ENCODE measurements around the gene SUSD1. TPM values are rescaled to one million over a fixed set of nuclear protein-coding genes. Genes with fewer than 3 reads are reported as not detected.

SUSD1 gene
- total RNA-seq, 2 experiments from 2014 or later, result 3.8 to 5.2 TPM

DNA sequence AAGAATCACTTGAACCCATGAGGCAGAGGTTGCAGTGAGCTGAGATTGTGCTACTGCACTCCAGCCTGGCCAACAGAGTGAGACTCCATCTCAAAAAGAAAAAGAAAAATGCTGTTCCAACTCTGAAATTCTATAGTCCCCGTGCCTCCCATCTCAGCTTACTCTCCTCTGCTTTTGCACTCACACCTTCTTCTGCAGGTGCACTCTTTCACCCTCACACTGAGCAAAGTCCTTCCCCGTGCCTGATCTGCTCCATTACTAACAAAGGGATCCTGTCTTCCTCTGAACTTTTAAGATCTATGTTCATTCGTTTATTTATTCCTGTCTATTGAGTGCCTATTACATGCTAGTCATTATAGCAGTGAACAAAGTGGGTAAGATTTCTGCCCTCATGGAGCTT is 47.8 kb downstream of the SUSD1 start:
- H3K4me1 Mint-ChIP-seq, result no peaks in the 10 kb centered on the region
- H3K36me3 Mint-ChIP-seq, result peaks cover 10% of the 10 kb centered on the region
- H3K27me3 Mint-ChIP-seq, result no peaks in the 10 kb centered on the region
- no peak for DNase-seq
- no peaks in the 10 kb centered on the region for H3K9me3 Mint-ChIP-seq
- no peak overlapping the region for H3K27ac Mint-ChIP-seq
- no peak overlapping the region for H3K4me3 Mint-ChIP-seq

DNA sequence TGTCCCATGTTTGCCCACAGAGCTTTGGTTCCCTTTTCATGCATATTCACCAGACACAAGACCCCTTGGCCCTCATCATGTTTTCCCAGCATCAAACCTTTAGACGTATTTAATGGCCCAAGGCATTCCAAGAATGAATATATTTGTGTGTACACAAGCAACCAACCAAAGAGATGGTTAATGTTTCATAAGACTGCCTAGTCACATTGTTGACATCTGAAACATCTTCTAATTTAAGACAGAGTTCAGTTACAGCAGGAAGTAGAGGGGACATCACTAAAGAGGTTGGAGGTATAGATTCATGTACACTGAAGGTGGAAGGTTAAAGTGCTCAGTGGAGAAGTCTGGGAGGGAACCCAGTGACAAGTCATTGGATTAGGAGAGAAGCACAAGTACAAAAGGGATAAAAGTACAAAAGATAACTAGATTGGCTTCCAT is 49.1 kb downstream of the SUSD1 start:
- no peak overlapping the region for H3K27ac Mint-ChIP-seq
- H3K9me3 Mint-ChIP-seq, result no peaks in the 10 kb centered on the region
- peaks cover 10% of the 10 kb centered on the region for H3K36me3 Mint-ChIP-seq
- no peak overlapping the region for H3K4me3 Mint-ChIP-seq
- H3K4me1 Mint-ChIP-seq, result peaks cover 8% of the 10 kb centered on the region
- H3K27me3 Mint-ChIP-seq, result no peaks in the 10 kb centered on the region
- no peak for DNase-seq

GRCh38 chr9:112124156-112124555 is 50.9 kb downstream of the SUSD1 start:
- no peak overlapping the region for H3K4me3 Mint-ChIP-seq
- no peak for DNase-seq
- H3K36me3 Mint-ChIP-seq, result peaks cover 10% of the 10 kb centered on the region
- no peaks in the 10 kb centered on the region for H3K27me3 Mint-ChIP-seq
- H3K9me3 Mint-ChIP-seq, result no peaks in the 10 kb centered on the region
- peaks cover 8% of the 10 kb centered on the region for H3K4me1 Mint-ChIP-seq
- H3K27ac Mint-ChIP-seq, result no peak overlapping the region

DNA sequence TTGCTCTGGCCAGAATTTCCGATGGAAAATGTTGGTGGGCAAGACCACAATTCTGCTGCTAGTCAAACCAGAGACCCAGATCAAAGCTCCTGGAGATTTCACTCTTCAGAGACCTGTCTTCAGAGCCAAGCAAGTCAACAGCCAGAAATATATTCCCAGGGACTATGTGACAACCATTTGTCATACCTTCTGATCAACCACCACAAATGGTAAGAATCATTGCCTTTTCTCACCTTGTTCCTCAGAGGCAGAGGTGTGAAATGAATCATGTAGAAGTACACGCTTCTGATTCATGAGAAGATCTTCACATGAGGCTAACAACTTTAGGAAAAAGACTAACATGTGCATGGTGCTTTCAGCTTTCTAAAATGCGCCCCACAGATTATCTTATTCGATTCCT is 53.5 kb downstream of the SUSD1 start:
- Mint-ChIP-seq H3K4me3 (no peak overlapping the region), H3K9me3 (no peaks in the 10 kb centered on the region), H3K36me3 (peaks cover 10% of the 10 kb centered on the region), H3K4me1 (peaks cover 8% of the 10 kb centered on the region), H3K27ac (no peak overlapping the region), H3K27me3 (no peaks in the 10 kb centered on the region)
- DNase-seq, result no peak

GRCh38 chr9:112120439-112120925 is 54.6 kb downstream of the SUSD1 start:
- Mint-ChIP-seq H3K4me1 (peaks cover 8% of the 10 kb centered on the region), H3K27me3 (no peaks in the 10 kb centered on the region), H3K4me3 (no peak overlapping the region), H3K9me3 (no peaks in the 10 kb centered on the region), H3K27ac (no peak overlapping the region), H3K36me3 (peaks cover 10% of the 10 kb centered on the region)
- no peak for DNase-seq

DNA sequence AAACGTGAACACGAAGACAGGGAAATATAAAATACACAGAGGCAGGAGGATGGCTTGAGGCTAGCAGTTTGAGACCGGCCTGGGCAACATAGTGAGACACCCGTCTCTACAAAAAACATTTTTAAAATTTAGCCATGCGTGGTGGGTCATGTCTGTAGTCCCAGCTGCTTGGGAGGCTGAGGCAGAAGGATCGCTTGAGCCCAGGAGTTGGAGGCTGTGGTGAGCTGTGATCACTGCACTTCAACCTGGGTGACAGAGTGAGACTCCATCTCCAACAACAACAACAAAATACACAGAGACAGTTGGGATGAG is 55.1 kb downstream of the SUSD1 start:
- H3K27me3 Mint-ChIP-seq, result no peaks in the 10 kb centered on the region
- no peaks in the 10 kb centered on the region for H3K9me3 Mint-ChIP-seq

DNA sequence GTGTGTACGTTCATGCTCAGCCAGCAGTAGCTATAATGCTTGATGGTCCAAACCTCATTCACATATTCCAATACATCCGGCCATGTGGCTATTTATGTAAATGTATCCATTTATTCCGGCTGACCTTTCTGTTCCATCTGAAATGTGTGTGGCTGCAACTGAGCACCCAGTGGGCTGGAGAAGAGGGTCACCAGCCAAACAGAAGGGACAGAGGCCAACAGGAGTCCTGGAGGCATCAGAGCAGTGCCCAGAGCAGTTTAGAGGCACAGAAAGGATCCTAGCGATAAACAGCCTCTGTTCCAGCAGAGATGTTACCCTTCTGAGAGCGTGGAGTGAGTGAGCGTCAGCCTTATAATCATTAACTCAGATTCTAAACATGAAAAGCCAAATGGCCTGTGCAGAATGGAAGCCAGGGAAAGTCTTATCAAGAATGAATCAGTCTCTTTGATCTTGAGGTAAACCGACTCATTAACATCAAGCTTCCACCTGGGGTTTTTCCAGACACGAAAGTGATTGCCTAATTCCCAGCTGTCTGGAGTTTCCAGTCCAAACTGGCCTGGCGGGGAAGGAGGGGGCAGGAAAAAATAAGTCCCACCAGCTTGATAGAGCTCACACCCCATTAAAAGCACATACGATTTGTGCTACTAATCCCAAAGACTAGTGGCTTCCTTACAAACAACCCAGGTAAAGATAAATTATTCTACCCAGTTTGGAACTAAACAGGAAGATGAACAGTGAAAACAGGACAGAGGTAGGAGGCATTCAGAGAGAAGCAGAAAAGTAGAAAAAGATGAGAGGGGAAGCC is 55.7 kb downstream of the SUSD1 start:
- Mint-ChIP-seq H3K27ac (no peak overlapping the region), H3K9me3 (no peaks in the 10 kb centered on the region), H3K27me3 (no peaks in the 10 kb centered on the region), H3K36me3 (peaks cover 10% of the 10 kb centered on the region), H3K4me3 (no peak overlapping the region), H3K4me1 (peaks cover 8% of the 10 kb centered on the region)
- DNase-seq, result no peak

More for the DNA sequence above, 55.1 kb downstream of the SUSD1 start:
- Mint-ChIP-seq H3K36me3 (peaks cover 10% of the 10 kb centered on the region), H3K4me3 (no peak overlapping the region), H3K4me1 (peaks cover 8% of the 10 kb centered on the region), H3K27ac (no peak overlapping the region)
- DNase-seq, result no peak

- Mint-ChIP-seq H3K4me1 (peaks cover 8% of the 10 kb centered on the region), H3K36me3 (peaks cover 8% of the 10 kb centered on the region), H3K27me3 (no peaks in the 10 kb centered on the region), H3K9me3 (no peaks in the 10 kb centered on the region), H3K27ac (no peak overlapping the region), H3K4me3 (no peak overlapping the region)
- DNase-seq, result no peak
Measured at GRCh38 chr9:112118009-112118408, 57.1 kb downstream of the SUSD1 start.

- H3K4me1 Mint-ChIP-seq, result no peaks in the 10 kb centered on the region
- no peak for DNase-seq
- H3K4me3 Mint-ChIP-seq, result no peak overlapping the region
- H3K36me3 Mint-ChIP-seq, result peaks cover 3% of the 10 kb centered on the region
- H3K27ac Mint-ChIP-seq, result no peak overlapping the region
- H3K9me3 Mint-ChIP-seq, result no peaks in the 10 kb centered on the region
- no peaks in the 10 kb centered on the region for H3K27me3 Mint-ChIP-seq
Measured at GRCh38 chr9:112115970-112116753, 58.9 kb downstream of the SUSD1 start.

DNA sequence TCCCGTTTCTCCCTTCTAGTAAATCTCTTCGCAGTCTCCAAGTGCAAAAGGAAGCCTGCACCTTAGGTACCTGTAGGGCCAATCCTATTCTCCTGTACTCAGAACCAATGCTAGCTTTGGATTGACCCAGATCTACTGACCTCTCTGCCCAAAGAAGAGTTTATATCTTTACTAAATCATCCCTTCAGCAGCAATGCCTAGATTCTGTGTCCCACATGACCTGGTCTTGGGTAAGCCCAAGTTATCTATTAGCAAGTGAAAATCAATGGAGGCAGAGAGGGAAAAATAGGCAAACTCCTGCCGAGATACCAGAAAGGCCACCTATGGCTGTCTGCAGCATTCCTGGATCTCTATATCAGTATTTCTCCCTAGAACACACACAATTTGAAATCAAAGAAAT is 60.0 kb downstream of the SUSD1 start:
- H3K9me3 Mint-ChIP-seq, result no peaks in the 10 kb centered on the region
- H3K27ac Mint-ChIP-seq, result no peak overlapping the region
- no peak for DNase-seq
- peaks cover 5% of the 10 kb centered on the region for H3K36me3 Mint-ChIP-seq
- H3K4me1 Mint-ChIP-seq, result no peaks in the 10 kb centered on the region
- H3K4me3 Mint-ChIP-seq, result no peak overlapping the region
- no peaks in the 10 kb centered on the region for H3K27me3 Mint-ChIP-seq

DNA sequence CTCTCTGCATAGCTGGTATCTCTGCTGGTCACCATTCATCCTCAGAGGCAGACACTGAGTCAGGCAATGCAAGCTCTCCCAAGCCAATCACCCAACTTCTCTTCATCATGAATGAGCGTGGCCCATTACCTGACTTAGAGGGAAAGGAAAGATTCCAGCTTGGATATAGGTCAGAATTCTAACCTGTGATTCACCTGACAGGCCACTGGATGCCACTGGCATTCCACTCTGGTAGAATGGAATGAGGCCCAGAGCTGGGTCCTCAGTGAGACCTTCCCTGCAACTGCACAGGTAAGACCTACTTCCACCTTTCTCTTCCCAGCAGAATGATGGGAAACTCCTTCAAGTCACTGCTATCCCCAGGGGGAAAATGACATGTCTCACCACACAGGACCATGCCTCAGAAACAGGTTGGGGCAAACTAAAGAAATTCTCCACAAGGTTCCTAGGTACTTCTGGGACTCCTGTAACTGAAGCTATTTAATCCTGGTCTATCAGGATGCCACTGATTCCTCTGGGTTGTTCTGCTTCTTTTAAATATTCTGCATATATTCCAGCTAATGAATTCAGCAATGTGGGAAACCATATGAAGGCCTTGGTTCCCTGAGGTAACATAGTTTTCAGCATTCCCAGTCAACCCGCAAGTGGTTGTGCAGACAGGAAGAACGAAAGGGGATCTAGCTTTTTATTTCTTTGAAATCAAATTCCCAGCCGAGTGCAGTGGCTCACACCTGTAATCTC is 62.0 kb downstream of the SUSD1 start:
- H3K27ac Mint-ChIP-seq, result no peak overlapping the region
- no peaks in the 10 kb centered on the region for H3K4me1 Mint-ChIP-seq
- H3K9me3 Mint-ChIP-seq, result no peaks in the 10 kb centered on the region
- H3K4me3 Mint-ChIP-seq, result no peak overlapping the region
- H3K36me3 Mint-ChIP-seq, result peaks cover 5% of the 10 kb centered on the region
- H3K27me3 Mint-ChIP-seq, result no peaks in the 10 kb centered on the region
- DNase-seq, result no peak

- Mint-ChIP-seq H3K4me1 (no peaks in the 10 kb centered on the region), H3K36me3 (peaks cover 5% of the 10 kb centered on the region), H3K27ac (no peak overlapping the region), H3K27me3 (no peaks in the 10 kb centered on the region), H3K4me3 (no peak overlapping the region), H3K9me3 (no peaks in the 10 kb centered on the region)
- DNase-seq, result no peak
Measured at GRCh38 chr9:112112519-112112918, 62.6 kb downstream of the SUSD1 start.

DNA sequence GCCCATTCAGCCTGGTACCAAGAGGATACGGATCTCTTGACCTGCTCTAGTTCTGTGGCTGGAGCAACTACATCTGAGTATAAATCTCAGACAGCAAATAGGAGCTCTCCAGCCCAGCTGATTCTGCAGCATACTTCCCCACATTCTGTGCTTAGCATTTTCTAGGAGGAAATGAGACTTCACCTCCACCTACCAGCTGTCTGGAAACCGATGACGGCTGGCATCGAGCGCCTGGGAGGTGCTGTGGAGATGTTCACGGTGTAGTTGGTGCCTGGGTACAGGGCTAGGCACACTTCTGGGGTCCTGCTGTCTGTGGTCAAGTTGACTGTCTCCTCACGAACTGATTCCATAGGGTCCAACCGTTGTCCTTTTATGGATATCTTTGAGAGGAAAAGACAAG is 63.6 kb downstream of the SUSD1 start:
- no peaks in the 10 kb centered on the region for H3K27me3 Mint-ChIP-seq
- H3K27ac Mint-ChIP-seq, result no peak overlapping the region
- H3K4me3 Mint-ChIP-seq, result no peak overlapping the region
- H3K36me3 Mint-ChIP-seq, result peaks cover 5% of the 10 kb centered on the region
- DNase-seq, result no peak
- H3K9me3 Mint-ChIP-seq, result no peaks in the 10 kb centered on the region
- H3K4me1 Mint-ChIP-seq, result no peaks in the 10 kb centered on the region

DNA sequence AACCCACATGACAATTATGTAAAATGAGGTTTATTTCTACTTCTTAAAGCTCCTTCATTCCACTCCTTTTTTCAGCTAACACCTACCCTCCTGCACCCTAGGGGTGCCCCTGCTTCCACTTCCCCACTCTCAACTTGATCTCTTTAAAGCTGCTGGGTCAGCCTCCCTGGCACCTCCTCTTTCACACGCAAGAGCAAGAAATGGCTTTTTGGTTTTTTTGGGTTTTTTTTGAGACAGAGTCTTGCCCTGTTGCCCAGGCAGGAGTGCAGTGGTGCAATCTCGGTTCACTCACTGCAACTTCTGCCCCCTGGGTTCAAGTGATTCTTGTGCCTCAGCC is 64.4 kb downstream of the SUSD1 start:
- Mint-ChIP-seq H3K4me3 (no peak overlapping the region), H3K27ac (no peak overlapping the region), H3K27me3 (no peaks in the 10 kb centered on the region), H3K9me3 (no peaks in the 10 kb centered on the region), H3K4me1 (no peaks in the 10 kb centered on the region), H3K36me3 (peaks cover 5% of the 10 kb centered on the region)
- no peak for DNase-seq

- DNase-seq, result no peak
- Mint-ChIP-seq H3K9me3 (no peaks in the 10 kb centered on the region), H3K4me3 (no peak overlapping the region), H3K27ac (no peak overlapping the region), H3K4me1 (no peaks in the 10 kb centered on the region), H3K27me3 (no peaks in the 10 kb centered on the region), H3K36me3 (peaks cover 5% of the 10 kb centered on the region)
Measured at GRCh38 chr9:112110094-112110776, 64.9 kb downstream of the SUSD1 start.
